SK-N-SH treated with all-trans-retinoic acid at 6 μM for 48 hours (cell line): ENCODE measurements around the gene CYP1A2.

Experiments used
- ATAC-seq: fragments of 200-7000 bp; cut with Tn5 transposase; 3 replicates; pipeline ENCODE4 v1.9.1; 2020; ENCODE audit warnings: mild to moderate bottlenecking, moderate library complexity
- ARNTL ChIP-seq: fragments of 450-650 bp; formaldehyde crosslinking; IDR thresholded peaks from 2 replicates; pipeline ENCODE4 v1.5.0; 2020; ENCODE audit warnings: low read depth, mild to moderate bottlenecking, moderate library complexity, borderline replicate concordance
- BACH2 ChIP-seq: fragments of 250-450 bp; sonication (Bioruptor Pico); IDR thresholded peaks from 2 replicates; pipeline ENCODE4 v1.9.0; 2021; ENCODE audit warnings: mild to moderate bottlenecking, borderline replicate concordance
- CSDC2 ChIP-seq: fragments of 250-450 bp; sonication (Bioruptor Pico); IDR thresholded peaks from 2 replicates; pipeline ENCODE4 v1.5.0; 2020; ENCODE audit warnings: mild to moderate bottlenecking, moderate library complexity
- CSRNP3 ChIP-seq: fragments of 250-450 bp; sonication (Bioruptor Pico); IDR thresholded peaks from 2 replicates; pipeline ENCODE4 v1.5.1; 2021; ENCODE audit warnings: mild to moderate bottlenecking, moderate library complexity
- ESRRG ChIP-seq: fragments of 250-450 bp; sonication (Bioruptor Pico); IDR thresholded peaks from 2 replicates; pipeline ENCODE4 v1.6.1; 2021; ENCODE audit warnings: mild to moderate bottlenecking
- GLIS3 ChIP-seq: fragments of 250-450 bp; sonication (Bioruptor Pico); IDR thresholded peaks from 2 replicates; pipeline ENCODE4 v1.5.0; 2020; ENCODE audit warnings: mild to moderate bottlenecking, moderate library complexity
- PATZ1 ChIP-seq: fragments of 250-450 bp; sonication (Bioruptor Pico); IDR thresholded peaks from 2 replicates; pipeline ENCODE4 v1.8.0; 2020; ENCODE audit warnings: mild to moderate bottlenecking, moderate library complexity, borderline replicate concordance
- POU6F1 ChIP-seq: fragments of 250-450 bp; sonication (Bioruptor Pico); IDR thresholded peaks from 2 replicates; pipeline ENCODE4 v1.8.0; 2021; ENCODE audit warnings: low read depth, mild to moderate bottlenecking, moderate library complexity, borderline replicate concordance
- PPARA ChIP-seq: fragments of 250-450 bp; sonication (Bioruptor Pico); IDR thresholded peaks from 2 replicates; pipeline ENCODE4 v1.5.0; 2020; ENCODE audit warnings: mild to moderate bottlenecking, borderline replicate concordance
- RARB ChIP-seq: fragments of 250-450 bp; sonication (Bioruptor Pico); IDR thresholded peaks from 2 replicates; pipeline ENCODE4 v1.8.0; 2021; ENCODE audit warnings: mild to moderate bottlenecking, moderate library complexity
- SNAI2 ChIP-seq: fragments of 250-450 bp; sonication (Bioruptor Pico); IDR thresholded peaks from 2 replicates; pipeline ENCODE4 v1.5.0; 2020; ENCODE audit warnings: mild to moderate bottlenecking, moderate library complexity
- TOX ChIP-seq: fragments of 250-450 bp; sonication (Bioruptor Pico); IDR thresholded peaks from 2 replicates; pipeline ENCODE4 v1.8.0; 2021; ENCODE audit warnings: mild to moderate bottlenecking, moderate library complexity, borderline replicate concordance
- TSHZ2 ChIP-seq: fragments of 250-450 bp; sonication (Bioruptor Pico); IDR thresholded peaks from 2 replicates; pipeline ENCODE4 v1.5.0; 2020; ENCODE audit warnings: mild to moderate bottlenecking, moderate library complexity
- ZNF565 ChIP-seq: fragments of 450-650 bp; formaldehyde crosslinking; conservative IDR thresholded peaks from 2 replicates; pipeline ENCODE4 v1.5.0; 2020; ENCODE audit warnings: low read depth, mild to moderate bottlenecking, moderate library complexity
- ZNF70 ChIP-seq: fragments of 450-650 bp; formaldehyde crosslinking; IDR thresholded peaks from 2 replicates; pipeline ENCODE4 v1.5.0; 2020; ENCODE audit warnings: mild to moderate bottlenecking, moderate library complexity
- ZNF8 ChIP-seq: fragments of 450-650 bp; formaldehyde crosslinking; IDR thresholded peaks from 2 replicates; pipeline ENCODE4 v1.5.0; 2020; ENCODE audit warnings: mild to moderate bottlenecking, moderate library complexity
- TF ChIP-seq, protein P1 (sequence below): fragments of 250-450 bp; sonication (Bioruptor Pico); IDR thresholded peaks from 2 replicates; pipeline ENCODE4 v1.5.1; 2020; ENCODE audit warnings: low read depth, mild to moderate bottlenecking, moderate library complexity

CYP1A2 gene

GRCh38 chr15:74773731-74774252, 25.1 kb downstream of the CYP1A2 start:
- no peak for ATAC-seq
- TF ChIP-seq, protein P1, sequence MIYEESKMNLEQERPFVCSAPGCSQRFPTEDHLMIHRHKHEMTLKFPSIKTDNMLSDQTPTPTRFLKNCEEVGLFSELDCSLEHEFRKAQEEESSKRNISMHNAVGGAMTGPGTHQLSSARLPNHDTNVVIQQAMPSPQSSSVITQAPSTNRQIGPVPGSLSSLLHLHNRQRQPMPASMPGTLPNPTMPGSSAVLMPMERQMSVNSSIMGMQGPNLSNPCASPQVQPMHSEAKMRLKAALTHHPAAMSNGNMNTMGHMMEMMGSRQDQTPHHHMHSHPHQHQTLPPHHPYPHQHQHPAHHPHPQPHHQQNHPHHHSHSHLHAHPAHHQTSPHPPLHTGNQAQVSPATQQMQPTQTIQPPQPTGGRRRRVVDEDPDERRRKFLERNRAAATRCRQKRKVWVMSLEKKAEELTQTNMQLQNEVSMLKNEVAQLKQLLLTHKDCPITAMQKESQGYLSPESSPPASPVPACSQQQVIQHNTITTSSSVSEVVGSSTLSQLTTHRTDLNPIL (CRISPR knock-in tag) = no peak
- TF ChIP-seq PATZ1 (CRISPR knock-in tag) (no peak), SNAI2 (CRISPR knock-in tag) (no peak)

- no peak for ATAC-seq
- TF ChIP-seq CSRNP3 (CRISPR knock-in tag) (no peak), PATZ1 (CRISPR knock-in tag) (no peak), ZNF70 (CRISPR knock-in tag) (no peak), RARB (CRISPR knock-in tag) (no peak)
These were observed 26.5 kb downstream of the CYP1A2 start for GRCh38 chr15:74775132-74775562.

GRCh38 chr15:74775894-74776293, 27.2 kb downstream of the CYP1A2 start:
- ATAC-seq = no peak

More at GRCh38 chr15:74775894-74776293, 27.2 kb downstream of the CYP1A2 start:
- TF ChIP-seq BACH2 (no peak), ZNF565 (no peak), ARNTL (CRISPR knock-in tag) (no peak), TOX (CRISPR knock-in tag) (no peak), PATZ1 (CRISPR knock-in tag) (no peak), CSDC2 (no peak), SNAI2 (CRISPR knock-in tag) (no peak), ESRRG (CRISPR knock-in tag) (no peak), ZNF70 (CRISPR knock-in tag) (no peak), PPARA (CRISPR knock-in tag) (no peak), POU6F1 (CRISPR knock-in tag) (no peak), CSRNP3 (CRISPR knock-in tag) (no peak), TSHZ2 (CRISPR knock-in tag) (no peak), ZNF8 (CRISPR knock-in tag) (no peak), GLIS3 (no peak)
- TF ChIP-seq, protein P1 (CRISPR knock-in tag) = no peak
